ENCODE measurements around the gene HERPUD1.

Gene HERPUD1

GRCh38 chr16:56886826-56887225 is 45.1 kb upstream of the HERPUD1 start:
- TF ChIP-seq REST (IDR thresholded peaks at IDR 0.05; ENCODE audit: insufficient read depth in 1 of 2, low read depth in 2 of 2, low read length in 2 of 2) (no peak), SIN3A (IDR thresholded peaks at IDR 0.05; ENCODE audit: borderline replicate concordance, insufficient read depth, low read length) (no peak), TAF1 (IDR thresholded peaks at IDR 0.05; ENCODE audit: borderline replicate concordance, insufficient read depth, low read length) (no peak), POLR2AphosphoS5 (IDR thresholded peaks at IDR 0.05; ENCODE audit: low read depth, low read length) (no peak), FOXP2 (optimal IDR thresholded peaks at IDR 0.05; ENCODE audit: borderline replicate concordance, extremely low read depth, extremely low read length, insufficient read depth) (no peak)

GRCh38 chr16:56888806-56889205 is 43.1 kb upstream of the HERPUD1 start:
- TF ChIP-seq REST (IDR thresholded peaks at IDR 0.05; ENCODE audit: insufficient read depth in 1 of 2, low read depth in 2 of 2, low read length in 2 of 2) (no peak), TAF1 (IDR thresholded peaks at IDR 0.05; ENCODE audit: borderline replicate concordance, insufficient read depth, low read length) (no peak), FOXP2 (optimal IDR thresholded peaks at IDR 0.05; ENCODE audit: borderline replicate concordance, extremely low read depth, extremely low read length, insufficient read depth) (no peak), SIN3A (IDR thresholded peaks at IDR 0.05; ENCODE audit: borderline replicate concordance, insufficient read depth, low read length) (no peak), POLR2AphosphoS5 (IDR thresholded peaks at IDR 0.05; ENCODE audit: low read depth, low read length) (no peak)

GRCh38 chr16:56889206-56889605 is 42.7 kb upstream of the HERPUD1 start:
- TF ChIP-seq REST (IDR thresholded peaks at IDR 0.05; ENCODE audit: insufficient read depth in 1 of 2, low read depth in 2 of 2, low read length in 2 of 2) = no peak
- no peak for TF ChIP-seq TAF1 (IDR thresholded peaks at IDR 0.05; ENCODE audit: borderline replicate concordance, insufficient read depth, low read length)
- TF ChIP-seq SIN3A (IDR thresholded peaks at IDR 0.05; ENCODE audit: borderline replicate concordance, insufficient read depth, low read length) = no peak
- no peak for TF ChIP-seq FOXP2 (optimal IDR thresholded peaks at IDR 0.05; ENCODE audit: borderline replicate concordance, extremely low read depth, extremely low read length, insufficient read depth)
- TF ChIP-seq POLR2AphosphoS5 (IDR thresholded peaks at IDR 0.05; ENCODE audit: low read depth, low read length) = no peak

- TF ChIP-seq TAF1 (IDR thresholded peaks at IDR 0.05; ENCODE audit: borderline replicate concordance, insufficient read depth, low read length) (no peak), POLR2AphosphoS5 (IDR thresholded peaks at IDR 0.05; ENCODE audit: low read depth, low read length) (no peak), FOXP2 (optimal IDR thresholded peaks at IDR 0.05; ENCODE audit: borderline replicate concordance, extremely low read depth, extremely low read length, insufficient read depth) (no peak), SIN3A (IDR thresholded peaks at IDR 0.05; ENCODE audit: borderline replicate concordance, insufficient read depth, low read length) (no peak), REST (IDR thresholded peaks at IDR 0.05; ENCODE audit: insufficient read depth in 1 of 2, low read depth in 2 of 2, low read length in 2 of 2) (no peak)
Observed at GRCh38 chr16:56891685-56892084, 40.3 kb upstream of the HERPUD1 start.

- TF ChIP-seq FOXP2 (optimal IDR thresholded peaks at IDR 0.05; ENCODE audit: borderline replicate concordance, extremely low read depth, extremely low read length, insufficient read depth) (no peak), REST (IDR thresholded peaks at IDR 0.05; ENCODE audit: insufficient read depth in 1 of 2, low read depth in 2 of 2, low read length in 2 of 2) (no peak), SIN3A (IDR thresholded peaks at IDR 0.05; ENCODE audit: borderline replicate concordance, insufficient read depth, low read length) (no peak), POLR2AphosphoS5 (IDR thresholded peaks at IDR 0.05; ENCODE audit: low read depth, low read length) (no peak), TAF1 (IDR thresholded peaks at IDR 0.05; ENCODE audit: borderline replicate concordance, insufficient read depth, low read length) (no peak)
Observed at GRCh38 chr16:56892705-56893104, 39.2 kb upstream of the HERPUD1 start.

Measured in PFSK-1 (cell line).